OCI-LY1 (cell line): Measurements from ENCODE around the gene SMIM7.

Source experiments
- H2AFZ ChIP-seq: fragments of 200-600 bp; sonication (generic), shearing (Covaris generic); 2 replicates; pipeline ENCODE4 v1.6.0; 2014; ENCODE audit warnings: antibody characterized with exemption, mild to moderate bottlenecking, low read length
- H3F3A ChIP-seq: fragments of 200-600 bp; sonication (generic), shearing (Covaris generic); 2 replicates; pipeline ENCODE4 v1.6.0; 2014; ENCODE audit warnings: mild to moderate bottlenecking, antibody characterized with exemption, low read length, moderate library complexity; ENCODE audit not compliant: insufficient read depth
- H3K27ac ChIP-seq: fragments of 200-600 bp; sonication (generic); 2 replicates; pipeline ENCODE4 v1.5.1; 2014; ENCODE audit warnings: low read length, mixed run types, mild to moderate bottlenecking, low read depth; ENCODE audit not compliant: poor library complexity, severe bottlenecking
- H3K27me3 ChIP-seq: fragments of 200-600 bp; sonication (generic); 2 replicates; pipeline ENCODE4 v1.6.0; 2014; ENCODE audit warnings: antibody characterized with exemption, mild to moderate bottlenecking, low read length, moderate library complexity; ENCODE audit not compliant: insufficient read depth
- H3K36me3 ChIP-seq: fragments of 200-600 bp; sonication (generic); 2 replicates; pipeline ENCODE4 v1.6.1; 2014; ENCODE audit warnings: mild to moderate bottlenecking, antibody characterized with exemption, low read length, moderate library complexity, mixed read lengths; ENCODE audit not compliant: insufficient read depth
- H3K4me1 ChIP-seq: fragments of 200-600 bp; sonication (generic); 2 replicates; pipeline ENCODE4 v1.5.1; 2014; ENCODE audit warnings: mild to moderate bottlenecking, low read length, moderate library complexity; ENCODE audit not compliant: insufficient read depth, severe bottlenecking
- H3K4me2 ChIP-seq: fragments of 200-600 bp; sonication (generic), shearing (Covaris generic); 2 replicates; pipeline ENCODE4 v1.6.1; 2014; ENCODE audit warnings: low read length
- H3K4me3 ChIP-seq: fragments of 200-600 bp; sonication (generic); 2 replicates; pipeline ENCODE4 v1.5.1; 2014; ENCODE audit warnings: low read length, low read depth, mild to moderate bottlenecking, mixed read lengths; ENCODE audit not compliant: poor library complexity, severe bottlenecking
- H3K79me2 ChIP-seq: fragments of 200-600 bp; shearing (Covaris generic); 2 replicates; pipeline ENCODE4 v1.6.1; 2016; ENCODE audit warnings: mixed run types, low read length, mixed read lengths; ENCODE audit not compliant: insufficient read depth
- H3K9ac ChIP-seq: fragments of 200-600 bp; sonication (generic), shearing (Covaris generic); 2 replicates; pipeline ENCODE4 v1.6.1; 2014; ENCODE audit warnings: mild to moderate bottlenecking, low read length, mixed read lengths
- H3K9me2 ChIP-seq: fragments of 200-600 bp; sonication (generic), shearing (Covaris generic); 2 replicates; pipeline ENCODE4 v1.6.1; 2014; ENCODE audit warnings: low read depth, mild to moderate bottlenecking, low read length, mixed read lengths
- H3K9me3 ChIP-seq: fragments of 200-600 bp; shearing (Covaris generic); 2 replicates; pipeline ENCODE4 v1.6.1; 2014; ENCODE audit warnings: low read length, mixed read lengths
- H4K20me1 ChIP-seq: fragments of 200-600 bp; sonication (generic), shearing (Covaris generic); 2 replicates; pipeline ENCODE4 v1.6.0; 2016; ENCODE audit warnings: mild to moderate bottlenecking, low read length; ENCODE audit not compliant: insufficient read depth
- CTCF ChIP-seq: fragments of 200-600 bp; sonication (generic), shearing (Covaris generic); IDR thresholded peaks from 2 replicates; pipeline ENCODE4 v1.5.1; 2017; ENCODE audit warnings: mild to moderate bottlenecking, antibody characterized with exemption, low read length, moderate library complexity, mixed read lengths
- EZH2 ChIP-seq: fragments of 200-600 bp; sonication (generic), shearing (Covaris generic); IDR thresholded peaks from 2 replicates; pipeline ENCODE4 v1.8.0; 2017; ENCODE audit warnings: borderline replicate concordance, mixed run types, mild to moderate bottlenecking, antibody characterized with exemption, low read length, moderate library complexity, mixed read lengths

SMIM7 gene

GRCh38 chr19:16605115-16605514, 54.8 kb downstream of the SMIM7 start:
- no peaks in the 10 kb centered on the region for H3K9me2 ChIP-seq
- peak overlapping the region; percentile 65 for H3K27ac ChIP-seq
- H4K20me1 ChIP-seq, result no peaks in the 10 kb centered on the region
- H3K36me3 ChIP-seq, result peaks cover 8% of the 10 kb centered on the region; the same call in 1 of the 2 replicates
- no peak overlapping the region for H2AFZ ChIP-seq
- no peak overlapping the region; the same call in 1 of the 2 replicates for H3K9ac ChIP-seq
- TF ChIP-seq EZH2, result no peak
- no peak for TF ChIP-seq CTCF
- peak overlapping the region; percentile 47 for H3K4me2 ChIP-seq
- H3F3A ChIP-seq, result no peaks in the 10 kb centered on the region
- H3K4me1 ChIP-seq, result peaks cover 85% of the 10 kb centered on the region
- no peaks in the 10 kb centered on the region for H3K27me3 ChIP-seq
- no peaks in the 10 kb centered on the region for H3K9me3 ChIP-seq
- peaks cover 90% of the 10 kb centered on the region for H3K79me2 ChIP-seq
- H3K4me3 ChIP-seq, result no peak overlapping the region

- Histone ChIP-seq H3K4me2 (peak overlapping the region; percentile 47; the same call in 1 of the 2 replicates), H2AFZ (no peak overlapping the region), H3K4me3 (no peak overlapping the region), H3K4me1 (peaks cover 85% of the 10 kb centered on the region), H3K36me3 (peaks cover 8% of the 10 kb centered on the region; the same call in 1 of the 2 replicates), H3K9me3 (no peaks in the 10 kb centered on the region), H3K9ac (no peak overlapping the region; the same call in 1 of the 2 replicates), H4K20me1 (no peaks in the 10 kb centered on the region), H3K79me2 (peaks cover 87% of the 10 kb centered on the region), H3F3A (no peaks in the 10 kb centered on the region), H3K27ac (peak overlapping the region; percentile 65), H3K9me2 (no peaks in the 10 kb centered on the region), H3K27me3 (no peaks in the 10 kb centered on the region)
- no peak for TF ChIP-seq CTCF
- no peak for TF ChIP-seq EZH2
Observed at GRCh38 chr19:16604615-16605014, 55.3 kb downstream of the SMIM7 start.

GRCh38 chr19:16603090-16603489, 56.9 kb downstream of the SMIM7 start:
- Histone ChIP-seq H3K36me3 (peaks cover 8% of the 10 kb centered on the region; the same call in 1 of the 2 replicates), H3K27me3 (no peaks in the 10 kb centered on the region), H4K20me1 (no peaks in the 10 kb centered on the region), H3K9me3 (no peaks in the 10 kb centered on the region), H2AFZ (no peak overlapping the region), H3K4me2 (no peak overlapping the region; the same call in 1 of the 2 replicates), H3K9ac (no peak overlapping the region; the same call in 1 of the 2 replicates), H3K27ac (peak overlapping the region; percentile 10), H3K4me3 (no peak overlapping the region), H3K9me2 (no peaks in the 10 kb centered on the region), H3F3A (no peaks in the 10 kb centered on the region), H3K79me2 (peaks cover 84% of the 10 kb centered on the region), H3K4me1 (peaks cover 85% of the 10 kb centered on the region)
- TF ChIP-seq EZH2 (no peak), CTCF (no peak)
